BLaER1 (cell line): Measurements from ENCODE around the gene CHRM5.

ENCODE experiments used
- H3K27ac ChIP-seq: shearing (Covaris generic); formaldehyde crosslinking; 2 replicates; pipeline ENCODE4 v1.8.1; 2022
- H3K27me3 ChIP-seq: shearing (Covaris generic); formaldehyde crosslinking; 2 replicates; pipeline ENCODE4 v1.8.1; 2022
- H3K36me3 ChIP-seq: shearing (Covaris generic); formaldehyde crosslinking; 2 replicates; pipeline ENCODE4 v1.8.1; 2022
- H3K4me1 ChIP-seq: shearing (Covaris generic); formaldehyde crosslinking; 2 replicates; pipeline ENCODE4 v1.8.1; 2022
- H3K4me2 ChIP-seq: shearing (Covaris generic); formaldehyde crosslinking; 2 replicates; pipeline ENCODE4 v1.8.1; 2022
- H3K4me3 ChIP-seq: shearing (Covaris generic); formaldehyde crosslinking; 2 replicates; pipeline ENCODE4 v1.8.1; 2022
- H3K9ac ChIP-seq: shearing (Covaris generic); formaldehyde crosslinking; 2 replicates; pipeline ENCODE4 v1.8.1; 2022
- H3K9me3 ChIP-seq: shearing (Covaris generic); formaldehyde crosslinking; 2 replicates; pipeline ENCODE4 v1.8.1; 2022
- H4K20me1 ChIP-seq: shearing (Covaris generic); formaldehyde crosslinking; 2 replicates; pipeline ENCODE4 v1.8.1; 2022
- Cebpa-rat ChIP-seq: shearing (Covaris generic); IDR thresholded peaks from 2 replicates; pipeline ENCODE4 v1.8.1; 2022

CHRM5 gene

DNA sequence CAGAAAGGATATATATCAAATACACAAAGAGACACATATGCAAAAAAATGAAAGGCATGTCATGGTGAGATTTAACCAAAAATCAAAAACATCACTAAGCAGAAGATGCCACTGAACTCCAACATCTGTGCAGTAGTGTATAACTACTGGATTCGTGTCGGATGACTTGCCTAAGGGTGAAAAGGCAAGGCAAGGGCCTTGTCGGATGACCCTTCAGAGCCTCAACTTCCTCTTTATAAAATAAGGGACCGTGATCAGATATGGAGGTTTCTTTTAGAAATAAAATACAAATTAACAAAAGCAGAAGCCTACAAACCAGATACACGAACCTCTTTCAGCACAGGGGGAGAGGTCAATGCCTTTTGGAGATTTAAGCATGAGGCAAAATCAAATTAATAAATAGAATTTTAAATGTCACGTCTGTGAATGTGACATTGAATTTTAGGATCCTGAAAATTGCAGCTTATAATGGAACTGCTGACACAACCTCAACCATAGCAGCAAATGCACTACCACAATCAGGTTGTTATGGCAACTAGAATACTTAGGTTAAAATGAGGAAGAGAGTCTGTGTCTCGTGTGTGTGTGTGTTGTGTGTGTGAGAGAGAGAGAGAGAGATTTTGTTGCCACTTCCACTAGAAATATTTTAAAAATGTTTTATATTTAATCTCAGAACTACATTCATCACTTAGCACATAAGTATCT lies 8.3 kb upstream of the CHRM5 start:
- Histone ChIP-seq H3K36me3 (no peaks in the 10 kb centered on the region), H4K20me1 (no peaks in the 10 kb centered on the region), H3K4me2 (no peak overlapping the region), H3K27me3 (no peaks in the 10 kb centered on the region), H3K27ac (no peak overlapping the region), H3K9ac (no peak overlapping the region), H3K9me3 (no peaks in the 10 kb centered on the region), H3K4me1 (no peaks in the 10 kb centered on the region), H3K4me3 (no peak overlapping the region)
- no peak for TF ChIP-seq Cebpa-rat

DNA sequence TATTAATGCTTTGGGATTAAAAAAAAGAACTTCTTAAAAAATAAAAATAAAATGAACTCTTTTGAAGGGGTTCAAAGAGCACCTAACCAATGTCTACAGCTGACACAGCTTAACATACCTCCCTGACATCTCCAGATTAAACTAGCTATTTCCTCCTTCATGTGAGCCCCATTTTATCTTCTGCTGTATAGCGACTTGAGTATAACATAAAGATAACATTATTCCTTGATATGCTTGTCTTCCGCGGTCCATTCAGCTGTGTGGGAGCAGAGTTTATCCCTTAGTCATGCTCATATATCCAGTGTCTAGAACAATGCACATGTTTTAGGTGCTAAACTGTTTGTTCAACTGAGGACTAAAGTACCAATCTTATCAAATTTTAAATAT lies 7.8 kb upstream of the CHRM5 start:
- Histone ChIP-seq H3K27me3 (no peaks in the 10 kb centered on the region), H3K4me2 (no peak overlapping the region), H3K4me1 (no peaks in the 10 kb centered on the region)

DNA sequence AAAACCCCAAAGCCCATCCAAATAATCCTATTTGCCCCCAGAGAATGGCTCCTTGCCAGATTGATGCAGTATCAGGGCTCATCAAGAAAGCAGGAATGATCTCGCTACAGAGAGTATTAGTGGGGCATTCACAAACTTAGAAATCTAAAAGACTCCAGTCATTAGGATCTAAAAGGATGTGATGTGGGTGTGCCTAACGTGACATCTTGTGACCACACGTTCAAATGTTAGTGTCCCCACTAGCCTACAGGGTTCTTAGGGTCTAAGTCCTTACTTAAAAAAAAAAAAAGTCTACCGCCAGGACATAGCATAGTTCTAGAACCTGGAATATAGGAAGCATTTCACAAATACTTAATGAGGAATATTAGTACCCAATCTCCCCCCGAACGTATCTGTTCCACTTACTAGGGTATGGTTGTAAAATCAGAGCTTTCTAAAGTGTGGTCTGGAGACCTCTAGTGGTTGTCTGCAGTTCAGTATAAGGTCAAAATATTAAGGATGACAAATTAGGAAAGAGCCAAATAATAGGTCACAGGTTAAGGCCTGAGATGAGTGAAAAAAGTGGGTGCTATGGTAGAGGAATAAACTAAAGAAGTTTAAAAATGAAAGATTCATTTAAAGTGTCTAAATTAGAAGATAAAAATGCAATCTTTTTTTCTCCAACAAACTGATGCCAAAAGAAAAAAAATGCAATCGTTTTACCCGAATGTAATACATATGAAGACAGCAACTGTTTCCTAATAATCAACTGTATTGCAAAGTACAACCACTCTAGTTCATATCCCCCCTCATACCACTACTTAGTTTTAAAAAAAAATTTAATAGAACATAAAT lies 4.2 kb upstream of the CHRM5 start:
- Histone ChIP-seq H3K9me3 (no peaks in the 10 kb centered on the region), H3K27ac (no peak overlapping the region), H3K27me3 (no peaks in the 10 kb centered on the region), H3K9ac (no peak overlapping the region), H3K4me1 (no peaks in the 10 kb centered on the region), H3K36me3 (no peaks in the 10 kb centered on the region), H3K4me3 (no peak overlapping the region), H3K4me2 (no peak overlapping the region), H4K20me1 (no peaks in the 10 kb centered on the region; the same call in 1 of the 2 replicates)
- TF ChIP-seq Cebpa-rat, result no peak

More for the DNA sequence above, 7.8 kb upstream of the CHRM5 start:
- no peaks in the 10 kb centered on the region; the same call in 1 of the 2 replicates for H4K20me1 ChIP-seq
- no peaks in the 10 kb centered on the region for H3K9me3 ChIP-seq
- H3K27ac ChIP-seq, result no peak overlapping the region
- no peak overlapping the region for H3K4me3 ChIP-seq
- no peak overlapping the region for H3K9ac ChIP-seq
- TF ChIP-seq Cebpa-rat, result no peak
- no peaks in the 10 kb centered on the region for H3K36me3 ChIP-seq

DNA sequence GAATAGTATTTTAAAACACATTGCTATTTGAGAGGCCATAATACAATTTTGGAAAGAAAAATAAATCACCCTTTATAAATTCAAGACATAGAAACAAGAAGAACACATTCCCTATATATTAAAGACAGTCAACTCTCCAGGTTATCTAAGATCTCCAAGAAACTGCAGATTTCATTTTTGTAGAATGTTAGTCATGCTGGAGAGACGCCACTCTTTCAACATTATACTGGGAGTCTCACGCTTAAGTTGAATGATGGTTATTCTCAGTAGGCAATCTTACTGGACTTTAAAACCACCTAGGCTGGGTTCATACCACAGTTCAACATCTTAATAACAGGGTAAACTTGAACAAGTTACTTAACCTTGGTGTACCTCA lies 3.6 kb upstream of the CHRM5 start:
- no peaks in the 10 kb centered on the region for H3K9me3 ChIP-seq
- H3K4me1 ChIP-seq, result no peaks in the 10 kb centered on the region
- no peak overlapping the region for H3K4me2 ChIP-seq
- H3K27ac ChIP-seq, result no peak overlapping the region
- no peak for TF ChIP-seq Cebpa-rat
- no peaks in the 10 kb centered on the region for H3K36me3 ChIP-seq
- no peaks in the 10 kb centered on the region for H3K27me3 ChIP-seq
- no peak overlapping the region for H3K4me3 ChIP-seq
- no peak overlapping the region for H3K9ac ChIP-seq
- H4K20me1 ChIP-seq, result no peaks in the 10 kb centered on the region; the same call in 1 of the 2 replicates

DNA sequence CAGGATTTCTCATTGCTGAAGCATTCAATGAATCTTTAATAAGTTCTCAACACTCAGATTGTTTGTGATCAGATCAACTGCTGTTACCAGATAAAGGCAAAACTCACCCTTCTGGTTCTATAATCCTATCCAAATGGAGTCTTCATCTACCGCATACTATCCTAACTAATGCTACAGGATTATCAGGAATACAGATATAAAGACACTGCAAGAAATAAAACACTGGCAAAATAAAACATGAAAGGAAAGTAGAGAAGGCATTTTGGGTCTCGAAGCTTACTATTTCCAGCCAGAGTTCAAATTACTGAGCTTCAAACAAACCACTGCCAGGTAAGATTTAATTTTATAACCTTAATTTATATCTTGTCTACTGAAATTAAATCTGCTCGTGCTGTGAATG lies 524 bp downstream of the CHRM5 start:
- H3K4me1 ChIP-seq, result no peaks in the 10 kb centered on the region
- H3K27ac ChIP-seq, result no peak overlapping the region
- no peak for TF ChIP-seq Cebpa-rat
- no peaks in the 10 kb centered on the region for H3K27me3 ChIP-seq
- no peaks in the 10 kb centered on the region for H3K36me3 ChIP-seq
- H4K20me1 ChIP-seq, result no peaks in the 10 kb centered on the region; the same call in 1 of the 2 replicates
- H3K9ac ChIP-seq, result no peak overlapping the region
- H3K9me3 ChIP-seq, result no peaks in the 10 kb centered on the region
- H3K4me3 ChIP-seq, result no peak overlapping the region
- H3K4me2 ChIP-seq, result no peak overlapping the region

DNA sequence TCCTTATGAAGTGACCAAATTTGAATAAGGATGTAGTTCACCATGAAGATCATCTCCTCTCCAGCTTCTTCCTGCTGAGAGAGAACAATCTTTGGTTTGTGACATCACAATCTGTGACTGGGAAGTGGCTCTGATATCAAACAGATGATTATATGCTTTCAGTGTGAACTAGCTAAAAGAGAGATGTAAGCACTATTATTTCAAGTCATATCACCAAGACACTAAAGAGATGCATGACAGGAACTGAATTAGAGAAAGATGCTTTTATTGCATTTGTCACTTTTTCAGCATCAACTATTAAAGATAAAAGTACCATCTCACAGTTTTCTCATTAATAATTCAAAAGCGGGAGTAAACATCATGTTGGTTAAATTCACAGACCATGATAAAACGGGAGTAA lies 3.5 kb downstream of the CHRM5 start:
- Histone ChIP-seq H3K9ac (no peak overlapping the region), H3K9me3 (no peaks in the 10 kb centered on the region), H3K4me2 (no peak overlapping the region), H3K27ac (no peak overlapping the region), H3K4me3 (no peak overlapping the region), H3K36me3 (no peaks in the 10 kb centered on the region), H3K4me1 (peaks cover 3% of the 10 kb centered on the region), H3K27me3 (no peaks in the 10 kb centered on the region), H4K20me1 (no peaks in the 10 kb centered on the region)
- no peak for TF ChIP-seq Cebpa-rat

DNA sequence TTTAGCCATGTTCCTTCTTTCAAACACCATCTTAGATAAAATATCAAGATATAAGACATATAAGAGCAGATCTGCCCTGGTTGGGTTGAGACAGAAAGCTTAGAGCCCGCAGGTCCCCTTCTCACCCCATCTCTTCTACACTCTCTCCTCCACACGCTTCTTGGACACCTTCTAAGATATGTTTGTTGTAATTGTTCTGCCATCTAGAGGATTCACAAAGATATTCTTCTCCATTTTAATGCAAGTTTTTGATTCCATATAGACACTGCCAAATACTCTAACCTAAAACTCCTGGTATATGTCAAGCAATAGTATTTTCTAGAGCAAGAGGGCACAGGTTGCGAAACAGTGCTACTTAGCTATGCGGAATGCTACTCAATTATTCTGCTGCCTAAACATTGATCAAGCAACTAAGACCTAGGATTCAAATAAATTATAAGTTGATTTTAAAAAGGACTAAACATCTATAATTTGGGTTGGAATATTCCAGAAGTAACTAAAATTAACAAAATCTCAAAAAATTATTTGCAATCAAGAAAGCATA lies 6.8 kb downstream of the CHRM5 start:
- H3K4me2 ChIP-seq, result no peak overlapping the region
- H3K36me3 ChIP-seq, result no peaks in the 10 kb centered on the region
- H3K27me3 ChIP-seq, result no peaks in the 10 kb centered on the region
- peaks cover 5% of the 10 kb centered on the region for H3K4me1 ChIP-seq
- no peak overlapping the region for H3K4me3 ChIP-seq
- TF ChIP-seq Cebpa-rat, result no peak
- H3K27ac ChIP-seq, result no peak overlapping the region
- H3K9ac ChIP-seq, result no peak overlapping the region
- H4K20me1 ChIP-seq, result no peaks in the 10 kb centered on the region
- H3K9me3 ChIP-seq, result no peaks in the 10 kb centered on the region

DNA sequence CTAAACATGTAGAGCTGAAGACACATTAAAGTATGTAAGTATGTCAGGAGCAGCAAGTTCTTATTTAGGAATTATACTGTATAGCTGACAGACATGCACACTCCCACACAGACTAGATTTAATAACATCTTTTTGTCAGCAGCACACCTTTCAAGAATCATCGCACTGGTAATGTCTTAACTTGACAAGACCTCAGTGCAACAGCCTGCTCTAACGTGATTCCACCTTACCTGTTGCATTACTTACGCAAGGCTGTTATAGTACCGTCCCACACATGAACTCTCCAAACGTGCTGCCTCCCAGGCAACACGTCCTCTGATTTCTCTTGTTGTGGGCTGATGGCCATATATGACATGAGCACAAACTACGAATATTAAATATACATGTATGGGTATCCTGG lies 11.9 kb downstream of the CHRM5 start:
- H3K9me3 ChIP-seq, result no peaks in the 10 kb centered on the region
- H3K36me3 ChIP-seq, result no peaks in the 10 kb centered on the region
- H4K20me1 ChIP-seq, result no peaks in the 10 kb centered on the region
- H3K4me1 ChIP-seq, result peaks cover 5% of the 10 kb centered on the region
- H3K4me2 ChIP-seq, result no peak overlapping the region
- TF ChIP-seq Cebpa-rat, result no peak
- H3K9ac ChIP-seq, result no peak overlapping the region
- no peak overlapping the region for H3K27ac ChIP-seq
- H3K4me3 ChIP-seq, result no peak overlapping the region
- H3K27me3 ChIP-seq, result no peaks in the 10 kb centered on the region

DNA sequence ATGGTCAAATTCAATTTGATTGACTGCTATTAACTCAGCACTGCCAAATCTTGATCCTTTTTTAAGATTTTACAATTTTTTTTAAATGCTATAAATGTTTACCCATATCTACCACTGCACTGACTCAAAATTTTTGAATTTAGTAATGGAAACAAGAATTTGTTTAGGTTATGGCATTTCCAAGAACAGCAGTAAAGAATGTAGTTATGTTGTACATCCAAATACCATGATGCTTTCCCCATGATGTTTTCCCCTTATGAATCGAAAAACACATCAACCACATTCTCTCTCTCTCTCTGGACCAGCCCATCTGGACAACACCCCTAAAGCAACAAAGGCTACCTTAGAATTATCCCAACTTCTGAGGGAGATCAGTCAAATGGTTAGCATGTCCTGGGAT lies 14.2 kb downstream of the CHRM5 start:
- H3K27ac ChIP-seq, result no peak overlapping the region

DNA sequence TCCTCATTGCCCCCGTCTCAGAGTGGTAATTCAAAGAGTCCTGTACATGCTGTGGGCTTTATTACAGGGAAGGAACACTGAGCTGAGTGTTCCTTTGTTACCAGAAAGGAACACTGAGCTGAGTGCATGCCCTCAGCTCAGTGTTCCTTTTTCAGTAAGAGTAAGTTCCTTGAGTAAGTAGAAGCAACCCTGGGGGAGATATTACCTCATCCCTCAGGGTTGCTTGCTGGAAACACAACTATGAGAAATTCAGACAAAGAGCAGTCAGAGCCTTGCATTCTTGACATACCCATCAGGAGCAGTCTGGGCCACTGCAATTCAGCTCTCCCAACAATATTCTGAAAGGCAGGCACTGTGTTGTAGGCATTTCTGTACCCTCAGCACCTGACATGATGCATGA lies 17.0 kb downstream of the CHRM5 start:
- Histone ChIP-seq H3K4me2 (no peak overlapping the region), H3K27ac (no peak overlapping the region), H3K36me3 (no peaks in the 10 kb centered on the region), H3K9ac (no peak overlapping the region), H3K4me3 (no peak overlapping the region), H3K9me3 (no peaks in the 10 kb centered on the region), H3K4me1 (no peaks in the 10 kb centered on the region), H4K20me1 (no peaks in the 10 kb centered on the region), H3K27me3 (no peaks in the 10 kb centered on the region)
- no peak for TF ChIP-seq Cebpa-rat

More for the DNA sequence above, 14.2 kb downstream of the CHRM5 start:
- Histone ChIP-seq H3K4me1 (no peaks in the 10 kb centered on the region), H3K4me3 (no peak overlapping the region), H3K36me3 (no peaks in the 10 kb centered on the region), H4K20me1 (no peaks in the 10 kb centered on the region), H3K4me2 (no peak overlapping the region), H3K9me3 (no peaks in the 10 kb centered on the region), H3K9ac (no peak overlapping the region), H3K27me3 (no peaks in the 10 kb centered on the region)
- no peak for TF ChIP-seq Cebpa-rat
